ENCODE measurements around the gene ENO4.

ENO4 gene

DNA sequence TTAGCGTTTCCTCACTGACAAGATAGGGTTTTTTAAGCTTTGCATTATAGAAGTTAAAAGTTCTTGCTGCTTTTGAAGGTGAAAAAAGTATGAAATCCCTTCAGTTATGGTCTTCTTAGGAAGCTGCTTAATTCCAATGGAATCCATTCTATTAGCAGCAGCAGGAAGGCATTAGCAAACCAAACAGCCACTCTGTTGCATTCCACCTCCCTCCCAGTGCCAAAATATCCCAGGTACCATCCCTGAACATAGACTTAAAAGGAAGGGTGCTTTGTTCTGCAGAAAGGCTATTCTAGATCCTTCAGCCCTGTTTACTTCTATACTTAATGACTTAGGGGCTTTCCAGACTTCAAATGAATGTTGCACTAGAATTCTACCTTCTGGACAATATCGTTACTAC lies 23.8 kb downstream of the ENO4 start:
- no peak for DNase-seq

DNA sequence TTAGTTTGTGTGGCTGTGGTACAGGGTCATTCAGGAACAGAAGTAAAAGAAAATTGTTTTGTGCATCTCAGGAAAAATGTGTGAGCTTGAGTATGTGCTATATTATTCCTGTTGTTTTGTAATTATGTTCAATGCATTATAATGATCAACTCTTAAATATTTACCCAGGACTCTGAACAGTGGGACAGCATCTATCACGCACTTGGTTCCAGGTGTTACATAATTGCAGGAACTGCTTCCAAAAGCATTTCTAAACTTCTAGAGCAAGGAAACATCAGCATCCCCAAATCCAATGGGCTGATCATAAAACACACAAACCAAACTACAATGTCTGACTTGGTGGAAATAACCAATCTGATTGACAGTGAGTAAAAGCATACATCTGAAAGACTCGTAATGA lies 26.6 kb downstream of the ENO4 start:
- DNase-seq: no peak

DNA sequence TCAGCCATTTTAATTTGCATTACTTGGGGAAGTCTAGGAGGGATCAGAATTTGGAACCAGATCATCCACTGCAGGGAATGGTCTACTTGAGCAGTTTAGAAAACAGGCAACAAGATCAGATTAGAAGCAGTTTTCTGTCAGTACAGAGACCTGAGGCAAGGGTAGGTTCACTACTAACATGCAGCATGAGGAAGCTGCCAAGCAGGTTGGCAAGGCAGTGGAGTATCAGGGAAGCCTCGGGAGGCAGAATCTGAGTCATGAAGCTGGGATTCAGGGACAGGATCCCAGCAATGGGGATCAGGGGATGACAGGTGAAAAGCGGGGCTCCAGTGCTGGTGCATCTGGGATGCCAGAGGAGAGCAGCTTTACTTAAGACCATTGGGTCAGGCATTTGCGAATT lies 28.1 kb downstream of the ENO4 start:
- DNase-seq: no peak

GRCh38 chr10:116878123-116878522 lies 28.8 kb downstream of the ENO4 start:
- DNase-seq: no peak

DNA sequence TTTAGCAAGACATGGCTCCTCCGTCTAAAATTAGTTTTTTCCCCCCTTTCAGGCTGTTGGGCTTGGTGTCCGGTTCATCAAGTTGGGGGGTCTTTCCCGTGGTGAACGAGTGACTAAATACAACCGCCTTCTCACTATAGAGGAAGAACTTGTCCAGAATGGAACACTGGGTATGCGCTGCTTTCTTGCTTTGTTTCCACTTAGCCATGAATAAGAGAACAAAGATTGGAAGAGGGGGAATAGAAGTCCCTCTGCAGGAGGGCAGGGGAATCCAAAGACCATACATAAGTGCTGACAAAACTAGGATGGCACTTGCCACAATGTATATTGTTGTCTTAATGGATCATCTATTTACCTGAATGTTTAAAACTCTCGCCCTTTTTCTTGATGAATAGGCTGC lies 30.5 kb downstream of the ENO4 start:
- no peak for DNase-seq

DNA sequence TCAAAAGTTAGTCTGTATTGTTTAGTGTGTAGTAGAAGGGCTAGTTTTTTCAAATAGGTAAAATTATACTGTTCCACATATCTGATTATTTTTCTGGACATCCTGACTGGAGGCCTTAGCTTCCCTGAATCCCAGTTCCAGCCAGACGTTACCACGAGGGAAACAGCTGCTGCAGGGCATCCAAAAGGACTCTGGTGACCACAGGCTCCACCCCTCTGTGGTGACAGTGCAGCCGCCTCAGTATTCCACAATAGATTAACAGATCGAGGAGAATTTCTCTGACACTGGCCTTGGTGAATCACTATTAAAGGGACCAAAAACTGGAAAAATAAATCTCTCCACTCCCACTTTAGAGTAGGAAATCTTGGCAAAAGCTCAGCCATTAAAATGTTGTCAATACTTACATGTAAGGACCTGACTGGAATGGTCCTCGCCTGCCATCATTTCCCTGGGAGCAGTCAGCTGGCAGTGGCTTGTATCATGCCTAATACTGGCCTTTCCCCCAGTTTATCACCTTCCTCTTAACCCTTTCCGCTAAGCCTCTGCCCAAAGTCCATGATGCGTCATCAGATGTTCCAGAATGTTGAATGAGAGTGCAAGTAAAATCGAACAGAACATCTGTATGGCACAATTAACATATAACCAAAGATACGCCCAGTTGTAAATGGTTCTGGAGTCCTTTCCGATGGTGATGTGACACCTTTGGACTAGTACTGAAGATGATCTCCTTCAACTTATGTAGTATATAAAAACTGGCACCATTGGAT lies 31.6 kb downstream of the ENO4 start:
- no peak for DNase-seq

GRCh38 chr10:116882639-116883038 lies 33.3 kb downstream of the ENO4 start:
- no peak for DNase-seq

DNA sequence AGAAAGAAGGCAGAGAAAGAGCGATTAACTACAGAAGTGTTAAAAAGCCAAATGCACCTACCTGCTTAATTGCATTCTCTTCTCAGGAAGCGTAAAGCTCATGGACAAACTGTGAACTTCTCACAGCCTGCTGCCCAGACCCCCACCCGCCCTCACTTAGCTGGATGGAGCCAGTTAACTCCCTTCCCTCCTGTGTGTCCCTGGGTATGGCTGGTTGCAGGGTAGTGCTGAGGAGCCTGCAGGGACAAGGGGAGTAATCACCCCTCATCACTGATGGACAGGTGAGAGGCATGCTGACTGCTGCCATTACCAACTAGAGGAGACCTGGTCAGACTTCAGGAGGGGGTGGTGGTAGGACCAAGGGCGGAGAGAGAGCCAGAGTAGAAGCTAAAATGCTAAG lies 37.5 kb downstream of the ENO4 start:
- DNase-seq: no peak

- DNase-seq: peak in 1 of 5 donors; percentile 2
These were observed 39.2 kb downstream of the ENO4 start for GRCh38 chr10:116888380-116889055.

DNA sequence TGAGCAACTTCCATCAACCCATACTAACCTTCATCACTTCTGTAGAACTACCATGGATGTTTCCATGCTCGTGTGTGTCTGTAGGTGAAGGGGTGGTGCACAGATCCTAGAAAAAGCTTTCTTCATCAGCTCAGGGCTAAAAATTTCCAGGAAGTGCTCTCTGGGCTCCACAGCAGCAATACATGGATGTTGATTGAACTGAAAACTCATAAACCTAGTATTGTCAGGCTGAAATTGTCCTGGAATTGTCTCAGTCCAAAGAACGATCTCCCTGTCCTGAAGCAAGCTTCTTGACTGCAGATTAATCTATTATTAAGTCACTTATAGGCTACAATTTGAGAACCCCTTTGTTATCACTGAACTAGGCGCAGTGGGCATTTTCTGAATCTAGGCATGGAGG lies 39.8 kb downstream of the ENO4 start:
- DNase-seq: no peak

DNA sequence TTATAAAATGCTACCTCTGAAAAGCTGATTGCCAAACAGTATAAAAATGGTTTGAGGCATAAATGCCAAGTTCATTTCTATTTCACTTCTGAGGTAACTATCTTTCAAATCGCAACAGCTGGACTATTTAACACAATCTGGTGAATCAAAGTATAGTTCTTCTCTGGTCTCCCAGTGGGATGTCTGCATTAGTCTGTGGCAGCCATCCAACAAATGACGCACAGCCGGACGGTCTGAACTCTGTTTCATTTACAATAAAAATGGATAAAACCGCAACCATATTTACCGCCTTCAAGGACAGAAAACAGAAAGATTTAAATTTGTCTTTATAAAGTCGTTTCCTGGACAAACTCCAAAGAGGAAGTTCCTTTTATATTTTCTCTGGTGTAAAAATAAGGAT lies 41.9 kb downstream of the ENO4 start:
- no peak for DNase-seq

GRCh38 chr10:116892907-116893685 lies 43.8 kb downstream of the ENO4 start:
- DNase-seq: peak in 1 of 5 donors; percentile 26

DNA sequence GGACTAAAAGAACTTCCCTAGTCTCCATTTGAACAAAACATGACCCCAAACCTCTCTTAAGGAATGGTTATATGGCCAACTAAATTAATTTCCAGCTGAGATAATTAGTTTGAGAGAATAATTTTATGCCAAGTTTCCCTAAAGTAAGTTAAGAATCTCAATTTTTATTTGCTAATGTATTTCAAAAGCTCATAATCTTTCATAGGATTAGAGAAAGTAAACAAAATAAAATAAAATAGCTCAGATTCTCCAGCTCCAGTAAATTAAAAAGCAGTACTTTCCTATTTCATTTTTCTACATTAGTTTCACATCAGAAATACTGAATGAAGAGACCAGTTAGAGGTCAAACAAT lies 44.4 kb downstream of the ENO4 start:
- DNase-seq: no peak

- no peak for DNase-seq
These were observed 50.3 kb downstream of the ENO4 start for GRCh38 chr10:116899626-116900025.

GRCh38 chr10:116905845-116906210 lies 56.5 kb downstream of the ENO4 start:
- DNase-seq: no peak

DNA sequence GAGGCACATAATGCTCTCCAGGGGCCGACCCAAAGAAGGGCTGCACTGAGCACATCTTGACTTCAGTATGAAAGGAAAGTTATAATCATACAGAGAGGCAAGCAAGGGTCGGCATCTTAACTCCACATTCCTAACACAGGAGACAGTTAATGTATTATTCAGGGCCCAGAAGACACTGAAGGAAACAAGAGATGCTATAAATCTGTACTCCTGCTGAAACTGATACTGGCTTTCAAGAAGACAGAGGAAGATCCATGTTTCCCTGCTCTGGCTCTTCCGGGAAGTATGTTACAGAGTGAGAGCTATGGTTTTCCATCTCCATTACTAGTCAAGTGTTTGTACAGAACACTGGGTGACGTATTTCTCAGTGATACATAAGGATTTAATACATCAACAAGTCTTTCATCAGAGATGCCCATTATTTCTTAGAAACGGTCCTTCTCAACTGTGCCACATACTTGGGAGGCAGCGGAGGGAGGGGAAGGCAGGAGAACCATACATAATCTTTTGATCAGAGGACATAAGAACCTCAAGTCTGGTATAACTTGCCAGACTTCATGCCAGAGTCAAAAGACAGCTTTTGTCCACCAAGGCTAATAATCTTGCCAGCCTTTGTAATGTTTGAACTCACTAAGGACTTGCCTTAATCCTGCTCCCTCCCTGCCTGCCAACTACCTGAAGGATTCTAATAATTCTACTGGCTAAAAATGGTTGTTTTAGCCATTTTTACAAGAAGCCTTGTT lies 58.1 kb downstream of the ENO4 start:
- no peak for DNase-seq

GRCh38 chr10:116909307-116909706 lies 60.0 kb downstream of the ENO4 start:
- DNase-seq: no peak

DNA sequence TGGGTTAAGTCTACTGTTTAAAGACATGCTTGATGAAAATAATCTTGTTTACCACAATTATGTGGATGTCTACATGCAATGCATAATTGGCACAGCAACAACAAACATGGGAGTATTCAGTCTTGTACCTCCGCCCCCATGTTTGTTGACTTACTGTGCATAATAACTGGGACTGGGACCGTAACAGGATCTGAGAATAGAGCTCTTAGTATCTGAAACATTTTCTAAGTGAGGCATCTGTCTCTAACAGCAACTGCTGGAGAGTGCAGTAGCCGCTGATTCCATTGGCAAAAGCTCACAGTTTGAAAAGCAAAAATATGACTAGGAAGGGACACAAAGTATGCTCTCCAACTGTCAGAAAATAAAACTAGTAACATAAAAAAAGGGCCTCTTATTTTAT lies 61.6 kb downstream of the ENO4 start:
- DNase-seq: no peak

GRCh38 chr10:116912162-116912561 lies 62.9 kb downstream of the ENO4 start:
- no peak for DNase-seq

DNA sequence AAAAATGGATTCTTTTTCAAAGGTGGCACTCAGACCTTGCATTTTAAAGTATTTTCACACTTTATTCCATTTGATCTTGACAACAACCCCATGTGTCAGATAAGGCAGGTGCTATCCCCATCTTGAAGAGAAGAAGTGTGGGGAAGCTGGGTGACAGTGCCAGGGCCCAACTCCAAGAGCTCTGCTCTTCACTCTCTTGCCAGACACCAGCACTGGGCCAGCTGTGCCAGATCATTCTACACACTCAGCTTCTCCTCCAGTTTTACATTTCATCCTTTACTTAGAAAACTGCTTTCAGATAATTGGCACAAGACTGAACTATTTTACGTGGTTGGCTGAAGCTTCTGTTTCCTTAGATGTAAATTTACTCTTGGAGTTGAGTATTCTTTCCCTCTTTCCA lies 64.4 kb downstream of the ENO4 start:
- DNase-seq: no peak

DNA sequence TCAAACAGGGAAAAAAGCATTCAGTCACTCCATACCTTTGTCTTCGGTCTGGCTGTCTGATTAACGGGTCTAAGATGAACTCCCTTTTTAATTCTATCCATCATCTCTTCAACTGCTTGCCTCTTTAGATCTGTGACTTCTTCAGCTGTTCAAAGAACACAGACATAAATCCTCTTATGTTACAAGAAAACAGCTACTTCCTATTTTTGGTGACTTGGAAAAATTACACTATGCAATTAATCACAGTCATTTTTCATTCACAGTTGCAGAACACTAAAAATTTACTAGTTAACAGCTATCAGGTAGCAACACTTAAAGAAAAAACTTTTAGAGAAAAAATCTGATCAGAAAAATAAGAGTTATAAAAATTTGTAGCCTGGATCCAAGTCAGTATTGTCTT lies 66.0 kb downstream of the ENO4 start:
- DNase-seq: no peak

DNA sequence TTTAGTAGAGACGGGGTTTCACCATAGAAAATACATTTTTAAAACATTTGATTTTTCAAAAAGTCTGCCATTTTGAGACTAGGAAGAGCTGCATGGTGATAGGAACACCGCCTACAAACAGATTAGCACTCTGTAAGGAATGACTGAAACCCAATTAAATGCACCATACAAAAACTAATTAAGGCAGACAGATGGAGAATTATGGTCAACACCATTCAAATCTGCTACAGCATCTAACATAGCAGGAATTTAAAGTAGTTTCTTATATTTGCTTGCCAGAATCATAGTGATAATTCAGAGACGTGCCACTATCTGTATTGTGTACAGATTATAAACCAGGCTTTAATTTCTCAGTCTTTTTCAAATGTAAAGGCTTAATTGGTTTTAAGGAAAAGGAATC lies 68.2 kb downstream of the ENO4 start:
- no peak for DNase-seq

GRCh38 chr10:116918583-116918982 lies 69.3 kb downstream of the ENO4 start:
- DNase-seq: no peak
